Osteoblast (primary cell): ENCODE results near the gene NTSR2. TPM values are rescaled to one million over a fixed set of nuclear protein-coding genes. Genes with fewer than 3 reads are reported as not detected.

ENCODE experiments used
- DNase-seq: peaks from one replicate; pipeline ENCODE4 v3.0.0; 2011; ENCODE audit warnings: low spot score, mixed read lengths; ENCODE audit not compliant: insufficient read length; ENCODE audit errors: missing footprints
- H2AFZ ChIP-seq: 2 replicates; pipeline ENCODE4 v1.6.0; 2011; ENCODE audit warnings: mild to moderate bottlenecking, low read length
- H3K27ac ChIP-seq: 2 replicates; pipeline ENCODE4 v1.5.1; 2011; ENCODE audit warnings: mild to moderate bottlenecking, low read depth, low read length, moderate library complexity
- H3K27me3 ChIP-seq: 2 replicates; pipeline ENCODE4 v1.6.0; 2012; ENCODE audit warnings: mild to moderate bottlenecking, control low read depth, inconsistent platforms, low read length, moderate library complexity; ENCODE audit not compliant: insufficient read depth
- H3K36me3 ChIP-seq: 2 replicates; pipeline ENCODE4 v1.5.1; 2011; ENCODE audit warnings: mild to moderate bottlenecking, low read length, control low read depth, moderate library complexity; ENCODE audit not compliant: insufficient read depth
- H3K4me1 ChIP-seq: 2 replicates; pipeline ENCODE4 v1.5.1; 2011; ENCODE audit warnings: mild to moderate bottlenecking, low read length, control low read depth, moderate library complexity; ENCODE audit not compliant: insufficient read depth
- H3K4me2 ChIP-seq: 2 replicates; pipeline ENCODE4 v1.6.0; 2011; ENCODE audit warnings: mild to moderate bottlenecking, low read length; ENCODE audit not compliant: insufficient read depth
- H3K4me3 ChIP-seq: fragments of 200-600 bp; sonication (generic); 3 replicates; pipeline ENCODE4 v1.5.1; 2012; ENCODE audit warnings: mild to moderate bottlenecking, low read length, inconsistent platforms; ENCODE audit not compliant: insufficient read depth
- H3K79me2 ChIP-seq: 2 replicates; pipeline ENCODE4 v1.6.0; 2012; ENCODE audit warnings: mild to moderate bottlenecking, low read length, control low read depth, inconsistent platforms; ENCODE audit not compliant: insufficient read depth
- H3K9me3 ChIP-seq: 2 replicates; pipeline ENCODE4 v1.5.1; 2011; ENCODE audit warnings: low read depth, low read length, control low read depth
- H4K20me1 ChIP-seq: 2 replicates; pipeline ENCODE4 v1.6.0; 2012; ENCODE audit warnings: mild to moderate bottlenecking, low read length, control low read depth; ENCODE audit not compliant: insufficient read depth
- total RNA-seq: library from RNA; depleted of rRNA; stranded (reverse); fragments of >200 nt; gene quantifications from 2 replicates; pipeline ENCODE4 v1.2.3, GENCODE V29; 2012
- TF ChIP-seq, protein P1 (sequence below): IDR thresholded peaks from 2 replicates; pipeline ENCODE4 v1.5.1; 2011; ENCODE audit warnings: mild to moderate bottlenecking, low read depth, low read length, moderate library complexity; ENCODE audit errors: extremely low read depth

NTSR2 gene
- total RNA-seq, 1 donor: not detected

DNA sequence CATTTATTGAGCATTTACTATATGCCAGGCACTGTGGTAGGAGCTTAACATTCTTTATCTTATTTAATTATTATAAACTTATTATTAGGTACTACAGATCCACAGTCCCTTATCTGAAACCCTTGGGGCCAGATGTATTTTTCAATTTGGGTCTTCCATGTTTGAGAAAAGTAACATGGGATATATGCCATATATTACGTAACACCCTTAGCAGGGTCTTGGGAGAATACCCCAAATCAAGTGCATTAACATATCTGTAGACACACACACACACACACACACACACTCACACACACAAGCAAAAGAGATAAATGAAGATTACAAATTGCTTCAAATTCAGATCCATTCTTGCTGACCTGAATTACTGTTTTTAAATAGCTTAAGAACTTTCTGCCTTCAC lies 13.7 kb downstream of the NTSR2 start:
- Histone ChIP-seq H3K4me2 (no peak overlapping the region), H3K27me3 (peaks cover 15% of the 10 kb centered on the region), H3K9me3 (no peaks in the 10 kb centered on the region), H3K4me3 (no peak overlapping the region), H3K36me3 (no peaks in the 10 kb centered on the region), H3K27ac (no peak overlapping the region), H2AFZ (no peak overlapping the region), H3K79me2 (no peaks in the 10 kb centered on the region), H3K4me1 (no peaks in the 10 kb centered on the region), H4K20me1 (no peaks in the 10 kb centered on the region)
- no peak for DNase-seq
- TF ChIP-seq, protein P1, sequence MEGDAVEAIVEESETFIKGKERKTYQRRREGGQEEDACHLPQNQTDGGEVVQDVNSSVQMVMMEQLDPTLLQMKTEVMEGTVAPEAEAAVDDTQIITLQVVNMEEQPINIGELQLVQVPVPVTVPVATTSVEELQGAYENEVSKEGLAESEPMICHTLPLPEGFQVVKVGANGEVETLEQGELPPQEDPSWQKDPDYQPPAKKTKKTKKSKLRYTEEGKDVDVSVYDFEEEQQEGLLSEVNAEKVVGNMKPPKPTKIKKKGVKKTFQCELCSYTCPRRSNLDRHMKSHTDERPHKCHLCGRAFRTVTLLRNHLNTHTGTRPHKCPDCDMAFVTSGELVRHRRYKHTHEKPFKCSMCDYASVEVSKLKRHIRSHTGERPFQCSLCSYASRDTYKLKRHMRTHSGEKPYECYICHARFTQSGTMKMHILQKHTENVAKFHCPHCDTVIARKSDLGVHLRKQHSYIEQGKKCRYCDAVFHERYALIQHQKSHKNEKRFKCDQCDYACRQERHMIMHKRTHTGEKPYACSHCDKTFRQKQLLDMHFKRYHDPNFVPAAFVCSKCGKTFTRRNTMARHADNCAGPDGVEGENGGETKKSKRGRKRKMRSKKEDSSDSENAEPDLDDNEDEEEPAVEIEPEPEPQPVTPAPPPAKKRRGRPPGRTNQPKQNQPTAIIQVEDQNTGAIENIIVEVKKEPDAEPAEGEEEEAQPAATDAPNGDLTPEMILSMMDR: no peak

DNA sequence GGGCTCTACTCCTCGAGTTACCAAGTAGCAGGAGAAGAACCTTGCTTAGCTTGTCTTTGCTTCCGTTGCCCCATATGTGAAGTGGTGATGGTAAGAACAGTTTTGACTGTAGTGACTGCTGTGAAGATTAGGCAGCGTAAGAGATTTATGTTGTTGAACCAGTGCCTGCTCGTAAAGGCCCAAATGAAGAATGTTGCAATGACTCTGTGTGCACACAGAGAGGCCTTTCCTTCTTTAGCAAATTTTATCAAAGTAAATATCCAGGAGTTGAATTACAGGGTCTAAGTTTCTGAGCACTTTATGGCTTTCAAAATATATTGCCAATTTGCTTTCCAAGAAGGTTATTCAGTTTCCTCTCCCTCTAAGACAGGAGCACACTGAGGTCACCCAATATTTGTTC lies 14.5 kb downstream of the NTSR2 start:
- Histone ChIP-seq H3K4me2 (no peak overlapping the region), H3K9me3 (no peaks in the 10 kb centered on the region), H3K4me3 (no peak overlapping the region), H3K27ac (no peak overlapping the region), H3K4me1 (no peaks in the 10 kb centered on the region), H3K79me2 (no peaks in the 10 kb centered on the region), H4K20me1 (no peaks in the 10 kb centered on the region), H3K36me3 (no peaks in the 10 kb centered on the region), H3K27me3 (peaks cover 14% of the 10 kb centered on the region), H2AFZ (no peak overlapping the region)
- TF ChIP-seq, protein P1: no peak
- no peak for DNase-seq

- Histone ChIP-seq H3K4me2 (no peak overlapping the region), H3K9me3 (no peaks in the 10 kb centered on the region), H3K79me2 (no peaks in the 10 kb centered on the region), H3K27ac (no peak overlapping the region), H3K36me3 (no peaks in the 10 kb centered on the region), H3K4me1 (no peaks in the 10 kb centered on the region), H4K20me1 (no peaks in the 10 kb centered on the region), H2AFZ (no peak overlapping the region), H3K4me3 (no peak overlapping the region), H3K27me3 (peaks cover 29% of the 10 kb centered on the region)
- DNase-seq: no peak
- TF ChIP-seq, protein P1: no peak
These were observed 17.4 kb downstream of the NTSR2 start for GRCh38 chr2:11652553-11652952.

GRCh38 chr2:11651856-11652548 lies 18.0 kb downstream of the NTSR2 start:
- Histone ChIP-seq H3K4me1 (no peaks in the 10 kb centered on the region), H3K27ac (no peak overlapping the region)

More at GRCh38 chr2:11651856-11652548, 18.0 kb downstream of the NTSR2 start:
- H3K9me3 ChIP-seq: no peaks in the 10 kb centered on the region
- DNase-seq: no peak
- H3K4me3 ChIP-seq: no peak overlapping the region
- no peak overlapping the region for H2AFZ ChIP-seq
- TF ChIP-seq, protein P1: no peak
- no peaks in the 10 kb centered on the region for H3K79me2 ChIP-seq
- H3K4me2 ChIP-seq: no peak overlapping the region
- H3K27me3 ChIP-seq: peaks cover 29% of the 10 kb centered on the region
- no peaks in the 10 kb centered on the region for H3K36me3 ChIP-seq
- H4K20me1 ChIP-seq: no peaks in the 10 kb centered on the region
